Suppressor macrophage treated with lipopolysaccharide for 1 hour (primary cell): ENCODE data around the gene PHF12.

ENCODE experiments used
- DNase-seq, 3 donors: peaks; one replicate each; pipeline ENCODE4 v3.0.0-alpha.2; 2020 to 2022

The PHF12 gene

DNA sequence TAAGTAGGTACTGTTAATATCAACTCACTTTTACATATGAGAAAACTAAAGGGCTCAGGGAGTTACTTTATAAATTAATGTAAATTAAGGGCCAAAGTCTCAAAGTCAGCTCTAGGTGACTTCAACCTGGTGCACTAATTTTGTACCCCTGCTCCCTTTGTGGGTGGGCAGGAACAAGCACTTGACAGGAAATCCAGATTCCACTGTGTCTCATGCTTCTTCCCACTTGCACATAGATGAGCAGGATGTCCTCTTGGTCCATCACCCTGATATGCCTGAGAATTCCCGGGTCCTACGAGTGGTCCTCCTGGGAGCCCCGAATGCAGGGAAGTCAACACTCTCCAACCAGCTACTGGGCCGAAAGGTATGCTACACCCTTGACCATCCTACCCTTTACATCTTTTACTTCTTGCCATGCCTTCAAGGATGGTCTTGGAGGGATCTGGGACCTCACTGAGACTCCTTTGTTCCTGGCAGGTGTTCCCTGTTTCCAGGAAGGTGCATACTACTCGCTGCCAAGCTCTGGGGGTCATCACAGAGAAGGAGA lies 95.2 kb downstream of the PHF12 start:
- no peak for DNase-seq

DNA sequence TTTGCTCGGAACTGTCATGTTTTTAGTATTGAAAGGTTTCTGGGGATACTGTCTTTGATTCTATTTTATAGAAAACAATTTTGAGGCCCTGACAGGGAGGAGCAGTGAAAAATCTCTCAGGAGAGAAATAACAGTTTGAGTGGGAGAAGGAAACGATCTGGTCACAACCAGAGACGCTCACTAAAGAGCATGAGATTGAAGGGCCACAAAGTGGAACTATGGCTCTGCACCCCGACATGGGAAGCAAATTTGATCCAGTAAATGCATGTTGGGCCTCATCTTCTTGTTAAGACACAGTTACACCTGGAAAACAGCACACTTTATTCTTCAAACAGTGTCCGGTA lies 96.0 kb downstream of the PHF12 start:
- peak in 1 of 3 donors; percentile 21 for DNase-seq
